Loucy (cell line): ENCODE measurements around the gene SORL1-AS1.

Source experiments
- H2AFZ ChIP-seq: fragments of 200-600 bp; sonication (generic); 2 replicates; pipeline ENCODE4 v1.6.0; 2016; ENCODE audit warnings: antibody characterized with exemption, mild to moderate bottlenecking, low read length, moderate library complexity
- H3F3A ChIP-seq: fragments of 200-600 bp; 2 replicates; pipeline ENCODE4 v1.6.0; 2016; ENCODE audit warnings: antibody characterized with exemption, low read depth, mild to moderate bottlenecking
- H3K27me3 ChIP-seq: fragments of 200-600 bp; sonication (generic); 2 replicates; pipeline ENCODE4 v1.6.1; 2014; ENCODE audit warnings: low read length, mild to moderate bottlenecking; ENCODE audit not compliant: insufficient read depth, poor library complexity, severe bottlenecking
- H3K36me3 ChIP-seq: fragments of 200-600 bp; sonication (generic); 2 replicates; pipeline ENCODE4 v1.6.1; 2016; ENCODE audit warnings: low read length; ENCODE audit not compliant: insufficient read depth
- H3K4me1 ChIP-seq: fragments of 200-600 bp; sonication (generic); 2 replicates; pipeline ENCODE4 v1.5.1; 2014; ENCODE audit warnings: low read length, mild to moderate bottlenecking; ENCODE audit not compliant: insufficient read depth, poor library complexity, severe bottlenecking
- H3K4me2 ChIP-seq: fragments of 200-600 bp; sonication (generic); 2 replicates; pipeline ENCODE4 v1.6.0; 2014; ENCODE audit warnings: antibody characterized with exemption, low read length, low read depth, mild to moderate bottlenecking; ENCODE audit not compliant: poor library complexity, severe bottlenecking
- H3K4me3 ChIP-seq: fragments of 200-600 bp; sonication (generic); 2 replicates; pipeline ENCODE4 v1.5.1; 2014; ENCODE audit warnings: low read length, mild to moderate bottlenecking, mixed read lengths; ENCODE audit not compliant: poor library complexity, severe bottlenecking
- H3K79me2 ChIP-seq: fragments of 200-600 bp; sonication (generic); 2 replicates; pipeline ENCODE4 v1.6.1; 2014; ENCODE audit warnings: low read length; ENCODE audit not compliant: insufficient read depth
- H3K9ac ChIP-seq: fragments of 200-600 bp; sonication (generic); 2 replicates; pipeline ENCODE4 v1.6.0; 2014; ENCODE audit warnings: mild to moderate bottlenecking, low read depth, low read length, moderate library complexity; ENCODE audit not compliant: poor library complexity, severe bottlenecking
- H3K9me2 ChIP-seq: fragments of 200-600 bp; sonication (generic); replicated peaks from 2 replicates; pipeline ENCODE4 v1.6.1; 2016; ENCODE audit warnings: low read depth, low read length, mixed read lengths
- H3K9me3 ChIP-seq: fragments of 200-600 bp; sonication (generic); 2 replicates; pipeline ENCODE4 v1.6.1; 2014; ENCODE audit warnings: mild to moderate bottlenecking, antibody characterized with exemption, low read length, low read depth; ENCODE audit not compliant: insufficient read depth
- H4K20me1 ChIP-seq: fragments of 200-600 bp; sonication (generic); 2 replicates; pipeline ENCODE4 v1.6.0; 2014; ENCODE audit warnings: antibody characterized with exemption, low read length, mild to moderate bottlenecking; ENCODE audit not compliant: insufficient read depth, poor library complexity, severe bottlenecking
- CTCF ChIP-seq: fragments of 200-600 bp; sonication (generic); conservative IDR thresholded peaks from 2 replicates; pipeline ENCODE4 v1.5.1; 2014; ENCODE audit warnings: mild to moderate bottlenecking, antibody characterized with exemption, low read length
- EZH2phosphoT487 ChIP-seq: fragments of 200-600 bp; IDR thresholded peaks from 2 replicates; pipeline ENCODE4 v1.6.1; 2018; ENCODE audit warnings: antibody characterized with exemption, mild to moderate bottlenecking, moderate library complexity, borderline replicate concordance

Gene SORL1-AS1

GRCh38 chr11:121465709-121466062, 12.9 kb upstream of the SORL1-AS1 start:
- H3K9me3 ChIP-seq = no peaks in the 10 kb centered on the region
- no peaks in the 10 kb centered on the region for H3K27me3 ChIP-seq
- no peak overlapping the region for H3K4me3 ChIP-seq
- TF ChIP-seq EZH2phosphoT487 (no peak), CTCF (no peak)
- H2AFZ ChIP-seq = no peak overlapping the region
- H4K20me1 ChIP-seq = peaks cover 32% of the 10 kb centered on the region
- no peak overlapping the region for H3K9ac ChIP-seq
- H3K9me2 ChIP-seq = no peaks in the 10 kb centered on the region
- no peaks in the 10 kb centered on the region for H3F3A ChIP-seq
- peaks cover 99% of the 10 kb centered on the region for H3K79me2 ChIP-seq
- H3K4me1 ChIP-seq = peaks cover 57% of the 10 kb centered on the region
- peak overlapping the region; percentile 53 for H3K4me2 ChIP-seq
- H3K36me3 ChIP-seq = peaks cover 12% of the 10 kb centered on the region; the same call in 1 of the 2 replicates

- H2AFZ ChIP-seq = no peak overlapping the region
- peaks cover 63% of the 10 kb centered on the region for H3K4me1 ChIP-seq
- peaks cover 39% of the 10 kb centered on the region for H4K20me1 ChIP-seq
These were observed 11.7 kb upstream of the SORL1-AS1 start for GRCh38 chr11:121464352-121464946.

DNA sequence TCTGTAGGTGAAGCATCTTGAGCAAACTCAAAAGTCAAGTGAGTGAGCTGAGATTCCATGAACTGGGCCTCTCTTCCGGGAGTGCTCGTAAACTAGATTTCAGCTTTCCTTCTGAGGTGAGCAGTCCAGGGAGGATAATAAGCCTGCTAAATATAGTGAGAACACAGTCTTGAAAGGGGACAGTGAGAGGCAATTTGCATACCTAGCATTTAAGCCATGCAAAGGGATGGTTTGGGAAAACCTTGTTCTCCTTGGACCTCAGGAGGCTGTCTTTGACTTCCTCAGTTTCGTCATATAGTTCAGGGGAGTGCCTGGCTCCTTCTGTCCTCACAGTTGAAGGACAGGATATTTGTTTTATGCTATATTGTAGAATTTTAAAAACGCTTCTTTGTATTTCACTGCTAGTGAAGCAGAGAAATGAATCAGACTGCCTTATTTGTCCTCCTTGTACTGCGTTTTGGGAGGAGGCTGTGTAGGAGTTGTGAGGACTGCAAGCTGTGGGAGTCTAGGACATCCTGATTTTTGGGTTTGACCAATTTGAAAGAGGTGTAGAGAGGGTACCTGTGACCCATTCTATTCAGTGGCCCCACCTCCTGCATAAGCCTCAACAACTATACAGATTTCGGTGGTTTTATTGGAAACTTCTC, 11.0 kb upstream of the SORL1-AS1 start:
- peaks cover 100% of the 10 kb centered on the region for H3K79me2 ChIP-seq
- no peaks in the 10 kb centered on the region for H3K36me3 ChIP-seq
- H3F3A ChIP-seq = no peaks in the 10 kb centered on the region
- H3K4me1 ChIP-seq = peaks cover 65% of the 10 kb centered on the region
- no peak overlapping the region for H3K4me3 ChIP-seq
- H3K9me2 ChIP-seq = no peaks in the 10 kb centered on the region
- peaks cover 41% of the 10 kb centered on the region for H4K20me1 ChIP-seq
- H3K27me3 ChIP-seq = no peaks in the 10 kb centered on the region
- no peaks in the 10 kb centered on the region for H3K9me3 ChIP-seq
- H3K4me2 ChIP-seq = peak overlapping the region; percentile 46
- no peak for TF ChIP-seq EZH2phosphoT487
- no peak for TF ChIP-seq CTCF
- peak overlapping the region; percentile 7 for H3K9ac ChIP-seq
- no peak overlapping the region for H2AFZ ChIP-seq

More at GRCh38 chr11:121464352-121464946, 11.7 kb upstream of the SORL1-AS1 start:
- Histone ChIP-seq H3K9ac (no peak overlapping the region), H3K36me3 (no peaks in the 10 kb centered on the region), H3K79me2 (peaks cover 100% of the 10 kb centered on the region), H3K4me2 (peak overlapping the region; percentile 46), H3K9me2 (no peaks in the 10 kb centered on the region), H3K4me3 (no peak overlapping the region), H3K27me3 (no peaks in the 10 kb centered on the region), H3K9me3 (no peaks in the 10 kb centered on the region), H3F3A (no peaks in the 10 kb centered on the region)
- TF ChIP-seq EZH2phosphoT487 = no peak
